Smooth muscle cell (in vitro differentiated cells): ENCODE results near the gene GRK5. TPM values are rescaled to one million over a fixed set of nuclear protein-coding genes. Genes with fewer than 3 reads are reported as not detected.

ENCODE experiments used
- DNase-seq: peaks from one replicate; lab custom pipeline; 2025; ENCODE audit not compliant: unreplicated experiment; lab: John Stamatoyannopoulos, UW
- H2AFZ ChIP-seq: fragments of 200-600 bp; sonication (generic); 2 replicates; pipeline ENCODE4 v1.6.0; 2016; ENCODE audit warnings: antibody characterized with exemption, low read depth, mild to moderate bottlenecking
- H3F3A ChIP-seq: fragments of 200-600 bp; sonication (generic); 2 replicates; pipeline ENCODE4 v1.6.0; 2017; ENCODE audit warnings: antibody characterized with exemption, low read depth
- H3K27ac ChIP-seq: fragments of 200-600 bp; sonication (generic); 2 replicates; pipeline ENCODE4 v1.5.1; 2016; ENCODE audit warnings: low read depth, mild to moderate bottlenecking
- H3K27me3 ChIP-seq: fragments of 200-600 bp; sonication (generic); 2 replicates; pipeline ENCODE4 v1.6.1; 2016; ENCODE audit warnings: low read depth, mild to moderate bottlenecking
- H3K36me3 ChIP-seq: fragments of 200-600 bp; sonication (generic); 2 replicates; pipeline ENCODE4 v1.5.1; 2016; ENCODE audit warnings: low read depth
- H3K4me1 ChIP-seq: fragments of 200-600 bp; sonication (generic); 2 replicates; pipeline ENCODE4 v1.5.1; 2016; ENCODE audit warnings: low read depth
- H3K4me2 ChIP-seq: fragments of 200-600 bp; sonication (generic); 2 replicates; pipeline ENCODE4 v1.6.0; 2016; ENCODE audit warnings: mild to moderate bottlenecking
- H3K4me3 ChIP-seq: fragments of 200-600 bp; sonication (generic); 2 replicates; pipeline ENCODE4 v1.5.1; 2016; ENCODE audit warnings: mild to moderate bottlenecking
- H3K79me2 ChIP-seq: fragments of 200-600 bp; sonication (generic); 2 replicates; pipeline ENCODE4 v1.6.0; 2016; ENCODE audit warnings: low read depth, mild to moderate bottlenecking
- H3K9ac ChIP-seq: fragments of 200-600 bp; sonication (generic); 2 replicates; pipeline ENCODE4 v1.6.0; 2016; ENCODE audit warnings: low read depth
- H3K9me3 ChIP-seq: fragments of 200-600 bp; sonication (generic); replicated peaks from 2 replicates; pipeline ENCODE4 v1.5.1; 2016; ENCODE audit warnings: low read depth
- H4K20me1 ChIP-seq: fragments of 200-600 bp; sonication (generic); 2 replicates; pipeline ENCODE4 v1.6.0; 2016; ENCODE audit warnings: low read depth
- CTCF ChIP-seq: fragments of 200-600 bp; sonication (generic); IDR thresholded peaks from 2 replicates; pipeline ENCODE4 v1.5.1; 2017; ENCODE audit warnings: borderline replicate concordance, mild to moderate bottlenecking, antibody characterized with exemption; ENCODE audit not compliant: insufficient read depth, poor library complexity, severe bottlenecking
- WGBS: methylation state at CpG from one replicate; pipeline ENCODE4 v1.1.7; 2016; ENCODE audit warnings: low lambda C conversion rate; 5-methylcytosine and 5-hydroxymethylcytosine counted together
- polyA plus RNA-seq: library from polyadenylated mRNA; unstranded; fragments of >200 nt; fragmentation: Nextera tagmentation; extraction: Ambion mirVana; gene quantifications from 2 replicates; pipeline ENCODE4 v1.2.1, GENCODE V29; 2016
- total RNA-seq: library from RNA; depleted of rRNA; stranded (reverse); fragments of >200 nt; gene quantifications from 2 replicates; pipeline ENCODE4 v1.2.3, GENCODE V29; 2014

The GRK5 gene
- total and polyA plus RNA-seq, 2 experiments from 2014 or later = 4.4 to 5.2 TPM

GRCh38 chr10:119362122-119362521 is 154.8 kb downstream of the GRK5 start:
- WGBS = 86% methylated on average over 3 of the region's 3 CpGs

DNA sequence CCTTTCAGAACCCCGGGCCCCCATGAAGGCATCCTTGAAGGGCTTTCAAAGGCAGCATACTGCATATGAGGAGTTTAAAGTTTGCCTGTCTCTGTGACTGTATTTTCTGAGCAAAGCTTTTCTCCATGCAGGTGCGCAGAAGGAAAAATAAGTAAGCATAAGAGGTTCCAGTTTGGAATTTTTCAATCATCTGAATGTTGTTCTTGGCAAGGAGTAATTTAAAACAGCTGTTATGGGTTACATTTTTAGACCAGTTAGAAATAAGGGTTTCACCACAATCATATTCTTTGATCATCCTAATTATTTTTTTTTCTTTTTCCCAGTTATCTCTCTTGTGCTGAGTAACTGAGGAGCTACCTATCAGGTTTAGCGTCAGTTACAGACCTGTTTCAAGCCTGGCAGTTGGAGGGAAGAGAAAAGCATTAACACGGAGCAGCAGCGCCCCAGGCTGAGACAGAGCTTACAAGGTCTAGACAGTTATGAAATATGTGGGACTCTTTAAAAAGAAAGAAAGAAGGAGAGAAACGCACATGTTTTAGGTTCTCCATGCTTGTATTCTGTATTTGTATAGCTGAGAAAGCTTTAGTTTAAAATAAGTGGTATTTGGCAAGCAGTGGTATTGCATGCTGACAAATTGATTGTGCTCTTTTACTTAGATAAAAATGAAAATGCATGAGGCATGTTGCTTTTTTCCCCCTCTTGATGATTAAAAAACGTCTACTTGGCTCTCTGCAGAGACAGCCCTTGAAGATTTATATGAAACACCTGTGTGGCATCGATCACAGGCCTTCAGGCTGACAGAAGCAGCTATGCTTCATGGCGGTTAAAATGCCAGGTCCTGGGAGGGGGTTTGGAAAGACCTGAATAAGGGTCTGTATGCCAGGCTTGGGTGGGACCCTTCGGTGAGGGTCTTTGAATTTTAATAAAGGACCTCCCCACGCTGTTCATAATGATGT is 157.6 kb downstream of the GRK5 start:
- Histone ChIP-seq H3K4me2 (no peak overlapping the region), H3K27ac (no peak overlapping the region), H3K36me3 (no peaks in the 10 kb centered on the region), H3F3A (no peaks in the 10 kb centered on the region), H3K27me3 (no peaks in the 10 kb centered on the region), H3K4me1 (no peaks in the 10 kb centered on the region), H3K4me3 (no peak overlapping the region), H3K9ac (no peak overlapping the region), H3K9me3 (no peaks in the 10 kb centered on the region), H4K20me1 (no peaks in the 10 kb centered on the region), H2AFZ (no peak overlapping the region), H3K79me2 (no peaks in the 10 kb centered on the region)
- no peak for DNase-seq
- TF ChIP-seq CTCF = peak; percentile 21
- 66% methylated on average over 11 of the region's 11 CpGs for WGBS

More at GRCh38 chr10:119362122-119362521, 154.8 kb downstream of the GRK5 start:
- DNase-seq = no peak
- Histone ChIP-seq H3K27me3 (no peaks in the 10 kb centered on the region), H3K9me3 (no peaks in the 10 kb centered on the region), H3F3A (no peaks in the 10 kb centered on the region), H3K4me3 (no peak overlapping the region), H3K36me3 (no peaks in the 10 kb centered on the region), H3K9ac (no peak overlapping the region), H3K4me1 (no peaks in the 10 kb centered on the region), H4K20me1 (no peaks in the 10 kb centered on the region), H3K4me2 (no peak overlapping the region), H2AFZ (no peak overlapping the region), H3K27ac (no peak overlapping the region), H3K79me2 (no peaks in the 10 kb centered on the region)
- TF ChIP-seq CTCF = no peak

DNA sequence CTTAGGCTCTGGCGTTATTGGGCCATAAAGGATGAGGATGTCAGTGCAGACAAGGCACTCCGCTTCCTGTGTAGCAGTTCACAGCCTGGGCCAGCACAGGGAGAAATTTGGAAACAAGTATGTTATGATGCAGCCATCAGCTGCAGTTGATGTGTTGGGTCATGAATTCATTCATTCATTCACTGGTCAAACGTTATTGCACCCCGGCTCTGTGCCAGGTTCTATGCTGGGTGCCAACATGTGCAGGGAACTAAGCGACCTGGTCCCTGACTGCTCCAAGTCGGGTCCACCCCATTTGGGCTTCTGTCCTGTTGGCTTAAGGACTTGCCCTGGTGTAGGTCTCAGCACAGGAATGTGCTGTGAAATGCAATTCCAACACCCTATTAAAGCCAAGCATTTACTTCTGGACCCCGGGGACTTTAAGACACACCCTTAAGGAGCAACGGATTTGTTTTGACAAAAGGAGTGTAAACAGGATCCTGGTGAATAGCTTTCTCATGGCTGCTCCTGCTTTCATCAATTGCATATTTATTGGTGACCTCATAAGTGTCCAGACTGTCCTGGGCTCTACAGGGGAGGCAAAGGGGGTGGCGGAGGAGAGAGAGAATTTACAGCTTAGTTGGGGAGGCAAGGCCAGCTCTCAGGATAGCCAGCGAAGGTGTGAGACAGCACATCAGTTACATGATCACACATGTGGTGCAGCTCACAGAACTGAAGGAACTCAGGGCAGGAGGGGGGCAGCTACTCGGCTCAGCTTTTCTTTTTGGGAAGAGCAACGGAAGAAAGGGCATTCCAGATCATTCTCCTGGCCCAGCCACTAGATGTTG is 158.6 kb downstream of the GRK5 start:
- Histone ChIP-seq H3K79me2 (no peaks in the 10 kb centered on the region), H3F3A (no peaks in the 10 kb centered on the region), H3K4me1 (no peaks in the 10 kb centered on the region), H3K4me3 (no peak overlapping the region), H3K4me2 (no peak overlapping the region), H3K36me3 (no peaks in the 10 kb centered on the region), H3K27ac (no peak overlapping the region), H2AFZ (no peak overlapping the region), H4K20me1 (no peaks in the 10 kb centered on the region), H3K9ac (no peak overlapping the region), H3K27me3 (no peaks in the 10 kb centered on the region), H3K9me3 (no peaks in the 10 kb centered on the region)
- DNase-seq = no peak
- no peak for TF ChIP-seq CTCF
- WGBS = 82% methylated on average over 12 of the region's 12 CpGs
